Loucy (cell line): ENCODE measurements around the gene MYO18B.

ENCODE experiments used
- H2AFZ ChIP-seq: fragments of 200-600 bp; sonication (generic); 2 replicates; pipeline ENCODE4 v1.6.0; 2016; ENCODE audit warnings: antibody characterized with exemption, mild to moderate bottlenecking, low read length, moderate library complexity
- H3F3A ChIP-seq: fragments of 200-600 bp; 2 replicates; pipeline ENCODE4 v1.6.0; 2016; ENCODE audit warnings: antibody characterized with exemption, low read depth, mild to moderate bottlenecking
- H3K27me3 ChIP-seq: fragments of 200-600 bp; sonication (generic); 2 replicates; pipeline ENCODE4 v1.6.1; 2014; ENCODE audit warnings: low read length, mild to moderate bottlenecking; ENCODE audit not compliant: insufficient read depth, poor library complexity, severe bottlenecking
- H3K36me3 ChIP-seq: fragments of 200-600 bp; sonication (generic); 2 replicates; pipeline ENCODE4 v1.6.1; 2016; ENCODE audit warnings: low read length; ENCODE audit not compliant: insufficient read depth
- H3K4me1 ChIP-seq: fragments of 200-600 bp; sonication (generic); 2 replicates; pipeline ENCODE4 v1.5.1; 2014; ENCODE audit warnings: low read length, mild to moderate bottlenecking; ENCODE audit not compliant: insufficient read depth, poor library complexity, severe bottlenecking
- H3K4me2 ChIP-seq: fragments of 200-600 bp; sonication (generic); 2 replicates; pipeline ENCODE4 v1.6.0; 2014; ENCODE audit warnings: antibody characterized with exemption, low read length, low read depth, mild to moderate bottlenecking; ENCODE audit not compliant: poor library complexity, severe bottlenecking
- H3K4me3 ChIP-seq: fragments of 200-600 bp; sonication (generic); 2 replicates; pipeline ENCODE4 v1.5.1; 2014; ENCODE audit warnings: low read length, mild to moderate bottlenecking, mixed read lengths; ENCODE audit not compliant: poor library complexity, severe bottlenecking
- H3K79me2 ChIP-seq: fragments of 200-600 bp; sonication (generic); 2 replicates; pipeline ENCODE4 v1.6.1; 2014; ENCODE audit warnings: low read length; ENCODE audit not compliant: insufficient read depth
- H3K9ac ChIP-seq: fragments of 200-600 bp; sonication (generic); 2 replicates; pipeline ENCODE4 v1.6.0; 2014; ENCODE audit warnings: mild to moderate bottlenecking, low read depth, low read length, moderate library complexity; ENCODE audit not compliant: poor library complexity, severe bottlenecking
- H3K9me2 ChIP-seq: fragments of 200-600 bp; sonication (generic); replicated peaks from 2 replicates; pipeline ENCODE4 v1.6.1; 2016; ENCODE audit warnings: low read depth, low read length, mixed read lengths
- H3K9me3 ChIP-seq: fragments of 200-600 bp; sonication (generic); 2 replicates; pipeline ENCODE4 v1.6.1; 2014; ENCODE audit warnings: mild to moderate bottlenecking, antibody characterized with exemption, low read length, low read depth; ENCODE audit not compliant: insufficient read depth
- H4K20me1 ChIP-seq: fragments of 200-600 bp; sonication (generic); 2 replicates; pipeline ENCODE4 v1.6.0; 2014; ENCODE audit warnings: antibody characterized with exemption, low read length, mild to moderate bottlenecking; ENCODE audit not compliant: insufficient read depth, poor library complexity, severe bottlenecking
- CTCF ChIP-seq: fragments of 200-600 bp; sonication (generic); conservative IDR thresholded peaks from 2 replicates; pipeline ENCODE4 v1.5.1; 2014; ENCODE audit warnings: mild to moderate bottlenecking, antibody characterized with exemption, low read length
- EZH2phosphoT487 ChIP-seq: fragments of 200-600 bp; IDR thresholded peaks from 2 replicates; pipeline ENCODE4 v1.6.1; 2018; ENCODE audit warnings: antibody characterized with exemption, mild to moderate bottlenecking, moderate library complexity, borderline replicate concordance

Gene MYO18B

GRCh38 chr22:25840167-25840566, 98.2 kb downstream of the MYO18B start:
- no peaks in the 10 kb centered on the region for H3K27me3 ChIP-seq
- H2AFZ ChIP-seq = no peak overlapping the region
- no peaks in the 10 kb centered on the region for H4K20me1 ChIP-seq
- H3K4me1 ChIP-seq = no peaks in the 10 kb centered on the region
- H3K9ac ChIP-seq = no peak overlapping the region
- no peaks in the 10 kb centered on the region for H3K36me3 ChIP-seq
- no peaks in the 10 kb centered on the region for H3K9me2 ChIP-seq
- no peaks in the 10 kb centered on the region for H3F3A ChIP-seq
- no peaks in the 10 kb centered on the region for H3K79me2 ChIP-seq
- H3K4me2 ChIP-seq = no peak overlapping the region
- no peak for TF ChIP-seq CTCF
- TF ChIP-seq EZH2phosphoT487 = no peak
- H3K4me3 ChIP-seq = no peak overlapping the region
- no peaks in the 10 kb centered on the region for H3K9me3 ChIP-seq

- H3K4me3 ChIP-seq = no peak overlapping the region
- H3K36me3 ChIP-seq = no peaks in the 10 kb centered on the region
- H2AFZ ChIP-seq = no peak overlapping the region
- no peak for TF ChIP-seq EZH2phosphoT487
- no peak for TF ChIP-seq CTCF
- H3F3A ChIP-seq = no peaks in the 10 kb centered on the region
- no peaks in the 10 kb centered on the region for H3K4me1 ChIP-seq
- H3K9me3 ChIP-seq = no peaks in the 10 kb centered on the region
- H3K9ac ChIP-seq = no peak overlapping the region
- no peak overlapping the region for H3K4me2 ChIP-seq
- no peaks in the 10 kb centered on the region for H4K20me1 ChIP-seq
- no peaks in the 10 kb centered on the region for H3K27me3 ChIP-seq
- no peaks in the 10 kb centered on the region for H3K79me2 ChIP-seq
- H3K9me2 ChIP-seq = no peaks in the 10 kb centered on the region
These were observed 98.9 kb downstream of the MYO18B start for GRCh38 chr22:25840891-25841290.

- H3K36me3 ChIP-seq = no peaks in the 10 kb centered on the region
- H3K27me3 ChIP-seq = no peaks in the 10 kb centered on the region
- no peak overlapping the region for H3K4me3 ChIP-seq
These were observed 99.8 kb downstream of the MYO18B start for GRCh38 chr22:25841775-25842174.

More at GRCh38 chr22:25841775-25842174, 99.8 kb downstream of the MYO18B start:
- TF ChIP-seq CTCF = no peak
- TF ChIP-seq EZH2phosphoT487 = no peak
- Histone ChIP-seq H3F3A (no peaks in the 10 kb centered on the region), H4K20me1 (no peaks in the 10 kb centered on the region), H3K9me2 (no peaks in the 10 kb centered on the region), H3K9me3 (no peaks in the 10 kb centered on the region), H3K4me1 (no peaks in the 10 kb centered on the region), H3K4me2 (no peak overlapping the region), H3K79me2 (no peaks in the 10 kb centered on the region), H2AFZ (no peak overlapping the region), H3K9ac (no peak overlapping the region)
